Measurements from ENCODE around the gene SLC47A2. TPM values are rescaled to one million over a fixed set of nuclear protein-coding genes. Genes with fewer than 3 reads are reported as not detected.

The SLC47A2 gene
- total RNA-seq, 3 donors from 2014 or later = 0.28 to 0.65 (median 0.38) TPM

GRCh38 chr17:19630035-19630434 lies 86.3 kb downstream of the SLC47A2 start:
- H3K9me3 ChIP-seq = no peaks in the 10 kb centered on the region
- no peak for DNase-seq
- no peak for ATAC-seq
- no peaks in the 10 kb centered on the region for H3K4me1 ChIP-seq (ENCODE audit: low read depth)
- H3K4me3 ChIP-seq = no peak overlapping the region
- no peak for TF ChIP-seq CTCF (IDR thresholded peaks at IDR 0.05)
- intact Hi-C loops (cut with DNase I, micrococcal nuclease) = no loop called here
- H3K36me3 ChIP-seq (ENCODE audit: low read depth) = no peaks in the 10 kb centered on the region

GRCh38 chr17:19629449-19629848 lies 86.9 kb downstream of the SLC47A2 start:
- Histone ChIP-seq H3K4me3 (no peak overlapping the region), H3K36me3 (ENCODE audit: low read depth) (no peaks in the 10 kb centered on the region), H3K4me1 (ENCODE audit: low read depth) (no peaks in the 10 kb centered on the region), H3K9me3 (no peaks in the 10 kb centered on the region)
- DNase-seq = no peak
- no peak for TF ChIP-seq CTCF (IDR thresholded peaks at IDR 0.05)
- no peak for ATAC-seq
- intact Hi-C loops (cut with DNase I, micrococcal nuclease) = no loop called here

Other genes with a start within 250 kb of the SLC47A2 start
- 1 to 10 TPM; 1.0 to 2.9 (median 2.3) TPM for gene SLC47A1, start 182.7 kb downstream of the SLC47A2 start, total RNA-seq
- gene ALDH3A2, start 67.8 kb downstream of the SLC47A2 start, total RNA-seq = 100 to 1,000 TPM in 1 of 3 donors, 10 to 100 TPM in 2; 93.8 to 129 (median 98.1) TPM
- 1 to 10 TPM in 2 of 3 donors, under 1 TPM in 1; 0.60 to 5.9 (median 3.1) TPM for gene ALDH3A1, start 31.7 kb upstream of the SLC47A2 start, total RNA-seq
- 10 to 100 TPM in 1 of 3 donors, 1 to 10 TPM in 2; 6.7 to 29.8 (median 8.5) TPM for gene ULK2, start 151.4 kb upstream of the SLC47A2 start, total RNA-seq

All from mucosa of descending colon (tissue), 3 donors.